T-cell (primary cell): ENCODE data around the gene SEMA7A. TPM values are rescaled to one million over a fixed set of nuclear protein-coding genes. Genes with fewer than 3 reads are reported as not detected.

Experiments
- ATAC-seq, 4 experiments: fragments of 200-7000 bp in 3 of 4; fragments of 150-1000 bp in 1 of 4; cut with Tn5 transposase; replicated peaks in 1 of 4; 1 replicate in 3 of 4; 2 replicates in 1 of 4; pipeline ENCODE4 v1.10.0; 2021; ENCODE audit warnings: moderate library complexity in 3 of 4, mild to moderate bottlenecking in 2 of 4, moderate number of reproducible peaks in 1 of 4
- CTCF ChIA-PET, 2 donors: fragments of 300-600 bp; sonication (Branson Sonifier 250); formaldehyde crosslinking; loops; one replicate each; lab custom pipeline; 2022; ENCODE audit warnings: antibody characterized with exemption in 2 of 2; lab: Charles Lee
- POLR2A ChIA-PET, 2 donors: fragments of 300-600 bp; sonication (Branson Sonifier 250); formaldehyde crosslinking; loops; one replicate each; lab custom pipeline; 2022; ENCODE audit warnings: antibody characterized with exemption in 2 of 2; lab: Charles Lee
- DNase-seq, 35 experiments: peaks; one replicate each; pipeline versions ENCODE4 v3.0.0 to v3.0.0-alpha.2; 2013 to 2023
- H3K27ac ChIP-seq: one replicate; pipeline ENCODE4 v1.5.1; 2013; ENCODE audit warnings: low read length
- H3K27me3 ChIP-seq, 2 experiments: replicated peaks in 1 of 2; 1 replicate in 1 of 2; 2 replicates in 1 of 2; pipeline versions ENCODE4 v1.6.1 to v1.7.0; 2013; ENCODE audit warnings: low read length in 1 of 2, mixed read lengths in 1 of 2; ENCODE audit not compliant: control insufficient read depth in 2 of 2, insufficient read depth in 2 of 2; ENCODE audit errors: extremely low read depth in 1 of 2
- H3K36me3 ChIP-seq, 2 donors: 1 replicate in 1 of 2; 2 replicates in 1 of 2; pipeline versions ENCODE4 v1.6.1 to v1.7.0; 2013; ENCODE audit warnings: low read length in 1 of 2; ENCODE audit not compliant: control insufficient read depth in 2 of 2, insufficient read depth in 1 of 2; ENCODE audit errors: extremely low read depth in 1 of 2
- H3K4me1 ChIP-seq, 2 experiments: 1 replicate in 1 of 2; 2 replicates in 1 of 2; pipeline versions ENCODE4 v1.6.1 to v1.7.0; 2013; ENCODE audit warnings: low read length in 2 of 2, mixed read lengths in 1 of 2; ENCODE audit not compliant: insufficient read depth in 2 of 2, control insufficient read depth in 1 of 2; ENCODE audit errors: extremely low read depth in 1 of 2
- H3K4me3 ChIP-seq, 2 donors: 1 replicate in 1 of 2; 2 replicates in 1 of 2; pipeline versions ENCODE4 v1.5.1 to v1.7.0; 2013; ENCODE audit warnings: mild to moderate bottlenecking in 2 of 2, low read length in 1 of 2, moderate library complexity in 1 of 2; ENCODE audit not compliant: control insufficient read depth in 1 of 2; ENCODE audit errors: extremely low read depth in 1 of 2
- H3K9me3 ChIP-seq: 2 replicates; pipeline ENCODE4 v1.7.0; 2013
- H3K27ac Mint-ChIP-seq, 2 donors: one replicate each; pipeline ENCODE4 v1.8.0; 2020 to 2021; ENCODE audit warnings: mild to moderate bottlenecking in 2 of 2, mixed read lengths in 2 of 2
- H3K27me3 Mint-ChIP-seq, 2 donors: one replicate each; pipeline ENCODE4 v1.8.0; 2021 to 2022; ENCODE audit warnings: mixed read lengths in 2 of 2
- H3K36me3 Mint-ChIP-seq: one replicate; pipeline ENCODE4 v1.8.0; 2021; ENCODE audit warnings: mixed read lengths
- H3K4me1 Mint-ChIP-seq, 3 donors: one replicate each; pipeline ENCODE4 v1.8.0; 2020 to 2022; ENCODE audit warnings: mixed read lengths in 3 of 3, mild to moderate bottlenecking in 1 of 3
- H3K4me3 Mint-ChIP-seq, 3 donors: one replicate each; pipeline ENCODE4 v1.8.0; 2020 to 2022; ENCODE audit warnings: mild to moderate bottlenecking in 3 of 3, mixed read lengths in 3 of 3, moderate library complexity in 3 of 3
- H3K9me3 Mint-ChIP-seq, 3 donors: one replicate each; pipeline ENCODE4 v1.8.0; 2020 to 2022; ENCODE audit warnings: mixed read lengths in 3 of 3
- WGBS: methylation state at CpG from one replicate; pipeline ENCODE4 v1.1.5; 2013; ENCODE audit warnings: missing lambda C conversion rate; ENCODE audit not compliant: insufficient coverage; 5-methylcytosine and 5-hydroxymethylcytosine counted together
- total RNA-seq, 35 experiments: library from RNA in 6 of 35; stranded (reverse) in 6 of 35; fragments of 120-200 nt in 1 of 35; gene quantifications; one replicate each; pipeline versions ENCODE4 v1.2.1 to v1.2.4 and lab custom pipeline; 2013 to 2026

SEMA7A gene
- total RNA-seq, 5 donors from 2014 or later (not counting 1 experiment from before 2014, with no cell fraction given), result 2.0 to 4.7 (median 3.1) TPM

GRCh38 chr15:74418575-74419338, 15.0 kb downstream of the SEMA7A start:
- WGBS, result 82% methylated on average over 9 of the region's 16 CpGs
- no peaks in the 10 kb centered on the region for H3K9me3 Mint-ChIP-seq
- no peaks in the 10 kb centered on the region for H3K27me3 Mint-ChIP-seq
- H3K4me1 Mint-ChIP-seq, result peaks cover 0 to 17% (median 5%) of the 10 kb centered on the region in 3 donors
- Histone ChIP-seq H3K4me3 (no peak overlapping the region), H3K36me3 (peaks cover 0 to 10% of the 10 kb centered on the region in 2 donors), H3K4me1 (peaks cover 8 to 45% of the 10 kb centered on the region in 2 experiments), H3K27me3 (no peaks in the 10 kb centered on the region), H3K27ac (no peak overlapping the region), H3K9me3 (no peaks in the 10 kb centered on the region)
- peaks cover 9% of the 10 kb centered on the region for H3K36me3 Mint-ChIP-seq
- ChIA-PET POLR2A (no interaction called here), CTCF (interaction anchor here (0.6 to 0.7 kb wide), 2 partner anchors 19 to 1338 kb away, joined by 4 read pairs; no protein-coding TSS in a partner anchor)
- DNase-seq (no peak), ATAC-seq (no peak)
- no peak overlapping the region for H3K4me3 Mint-ChIP-seq
- no peak overlapping the region for H3K27ac Mint-ChIP-seq

GRCh38 chr15:74417670-74418069, 16.1 kb downstream of the SEMA7A start:
- Histone ChIP-seq H3K4me3 (no peak overlapping the region), H3K36me3 (peaks cover 0 to 10% of the 10 kb centered on the region in 2 donors), H3K27ac (no peak overlapping the region), H3K9me3 (no peaks in the 10 kb centered on the region), H3K27me3 (no peaks in the 10 kb centered on the region), H3K4me1 (peaks cover 8 to 41% of the 10 kb centered on the region in 2 experiments)
- DNase-seq, result no peak
- Mint-ChIP-seq H3K36me3 (peaks cover 9% of the 10 kb centered on the region), H3K27me3 (no peaks in the 10 kb centered on the region), H3K27ac (no peak overlapping the region), H3K9me3 (no peaks in the 10 kb centered on the region), H3K4me1 (peaks cover 0 to 12% (median 5%) of the 10 kb centered on the region in 3 donors), H3K4me3 (no peak overlapping the region)
- CTCF ChIA-PET, result no interaction called here
- POLR2A ChIA-PET, result no interaction called here
- ATAC-seq, result no peak
- 100% methylated on average over 5 of the region's 9 CpGs for WGBS

GRCh38 chr15:74417225-74417624, 16.5 kb downstream of the SEMA7A start:
- WGBS, result 90% methylated on average over 9 of the region's 13 CpGs
- Mint-ChIP-seq H3K9me3 (no peaks in the 10 kb centered on the region), H3K27me3 (no peaks in the 10 kb centered on the region), H3K27ac (no peak overlapping the region), H3K36me3 (peaks cover 9% of the 10 kb centered on the region), H3K4me3 (no peak overlapping the region), H3K4me1 (peaks cover 0 to 12% (median 5%) of the 10 kb centered on the region in 3 donors)
- H3K27ac ChIP-seq, result no peak overlapping the region
- no peak overlapping the region for H3K4me3 ChIP-seq
- H3K36me3 ChIP-seq, result peaks cover 0 to 10% of the 10 kb centered on the region in 2 donors
- H3K4me1 ChIP-seq, result peaks cover 8 to 40% of the 10 kb centered on the region in 2 experiments
- DNase-seq (no peak), ATAC-seq (no peak)
- CTCF ChIA-PET, result no interaction called here
- POLR2A ChIA-PET, result no interaction called here
- no peaks in the 10 kb centered on the region for H3K27me3 ChIP-seq
- H3K9me3 ChIP-seq, result no peaks in the 10 kb centered on the region

GRCh38 chr15:74415966-74416916, 17.5 kb downstream of the SEMA7A start:
- H3K27ac ChIP-seq, result no peak overlapping the region
- Mint-ChIP-seq H3K27ac (no peak overlapping the region), H3K4me1 (peaks cover 0 to 12% (median 5%) of the 10 kb centered on the region in 3 donors), H3K36me3 (peaks cover 15% of the 10 kb centered on the region), H3K4me3 (no peak overlapping the region), H3K27me3 (no peaks in the 10 kb centered on the region), H3K9me3 (no peaks in the 10 kb centered on the region)
- DNase-seq (no peak), ATAC-seq (no peak)
- H3K36me3 ChIP-seq, result peaks cover 0 to 10% of the 10 kb centered on the region in 2 donors
- no peaks in the 10 kb centered on the region for H3K27me3 ChIP-seq
- WGBS, result 83% methylated on average over 15 of the region's 19 CpGs
- peaks cover 8 to 33% of the 10 kb centered on the region in 2 experiments for H3K4me1 ChIP-seq
- ChIA-PET CTCF (no interaction called here), POLR2A (no interaction called here)
- no peaks in the 10 kb centered on the region for H3K9me3 ChIP-seq
- H3K4me3 ChIP-seq, result no peak overlapping the region

GRCh38 chr15:74414603-74415338, 19.0 kb downstream of the SEMA7A start:
- peaks cover 17% of the 10 kb centered on the region for H3K36me3 Mint-ChIP-seq

More at GRCh38 chr15:74414603-74415338, 19.0 kb downstream of the SEMA7A start:
- H3K27ac Mint-ChIP-seq, result no peak overlapping the region
- H3K4me1 Mint-ChIP-seq, result peaks cover 0 to 5% (median under 1%) of the 10 kb centered on the region in 3 donors
- peaks cover 8 to 18% of the 10 kb centered on the region in 2 experiments for H3K4me1 ChIP-seq
- H3K9me3 Mint-ChIP-seq, result no peaks in the 10 kb centered on the region
- WGBS, result 96% methylated on average over 6 of the region's 12 CpGs
- no peaks in the 10 kb centered on the region for H3K9me3 ChIP-seq
- no peak overlapping the region for H3K27ac ChIP-seq
- ChIA-PET POLR2A (no interaction called here), CTCF (no interaction called here)
- DNase-seq, result no peak
- H3K27me3 Mint-ChIP-seq, result no peaks in the 10 kb centered on the region
- H3K4me3 ChIP-seq, result no peak overlapping the region
- no peak for ATAC-seq
- peaks cover 0 to 10% of the 10 kb centered on the region in 2 donors for H3K36me3 ChIP-seq
- H3K4me3 Mint-ChIP-seq, result no peak overlapping the region
- H3K27me3 ChIP-seq, result no peaks in the 10 kb centered on the region
